Measurements from ENCODE around the gene FUT4.
"Not testable (repeated sequence)": the region's sequence is repeated elsewhere in the genome, so short reads cannot be mapped to it uniquely, and the experiment has no call there.

The FUT4 gene

GRCh38 chr11:94568717-94569116 is 25.0 kb downstream of the FUT4 start:
- no peak for DNase-seq

- DNase-seq: not testable (repeated sequence)
Measured at GRCh38 chr11:94572975-94573374, 29.3 kb downstream of the FUT4 start.

GRCh38 chr11:94574193-94574961 is 30.7 kb downstream of the FUT4 start:
- no peak for DNase-seq

GRCh38 chr11:94576306-94576705 is 32.6 kb downstream of the FUT4 start:
- DNase-seq: no peak

- no peak for DNase-seq
Measured at GRCh38 chr11:94577841-94578240, 34.1 kb downstream of the FUT4 start.

- DNase-seq: no peak
Measured at GRCh38 chr11:94581926-94582325, 38.2 kb downstream of the FUT4 start.

- no peak for DNase-seq
Measured at GRCh38 chr11:94583213-94583865, 39.6 kb downstream of the FUT4 start.

- no peak for DNase-seq
Measured at GRCh38 chr11:94583866-94584500, 40.3 kb downstream of the FUT4 start.

- DNase-seq: no peak
Measured at GRCh38 chr11:94584978-94585377, 41.3 kb downstream of the FUT4 start.

GRCh38 chr11:94585399-94585798 is 41.7 kb downstream of the FUT4 start:
- DNase-seq: no peak

GRCh38 chr11:94586546-94586945 is 42.8 kb downstream of the FUT4 start:
- no peak for DNase-seq

- no peak for DNase-seq
Measured at GRCh38 chr11:94586978-94587377, 43.3 kb downstream of the FUT4 start.

- no peak for DNase-seq
Measured at GRCh38 chr11:94588366-94588942, 44.7 kb downstream of the FUT4 start.

- DNase-seq: no peak
Measured at GRCh38 chr11:94590352-94591041, 46.8 kb downstream of the FUT4 start.

- DNase-seq: no peak
Measured at GRCh38 chr11:94593030-94593429, 49.3 kb downstream of the FUT4 start.

- DNase-seq: no peak
Measured at GRCh38 chr11:94595076-94595475, 51.4 kb downstream of the FUT4 start.

GRCh38 chr11:94597896-94598295 is 54.2 kb downstream of the FUT4 start:
- no peak for DNase-seq
